A673 (cell line): ENCODE measurements around the gene GRN.

Source experiments
- CTCF ChIP-seq: fragments of 300-800, 200-600 bp; sonication (generic); conservative IDR thresholded peaks from 2 replicates; pipeline ENCODE4 v1.5.1; 2017; ENCODE audit warnings: low read depth, mild to moderate bottlenecking, antibody characterized with exemption, low read length, moderate library complexity, mixed read lengths
- EZH2 ChIP-seq: fragments of 200-600 bp; sonication (generic); IDR thresholded peaks from 2 replicates; pipeline ENCODE4 v1.6.1; 2017; ENCODE audit warnings: borderline replicate concordance, low read depth, mild to moderate bottlenecking, mixed read lengths, antibody characterized with exemption, low read length; ENCODE audit not compliant: poor library complexity, severe bottlenecking

GRCh38 chr17:44344939-44345453 is at the start of gene GRN:
- TF ChIP-seq CTCF (no peak), EZH2 (no peak)
